Neural progenitor cell (in vitro differentiated cells): ENCODE results near the gene MIEF1. TPM values are rescaled to one million over a fixed set of nuclear protein-coding genes. Genes with fewer than 3 reads are reported as not detected.
A peak's percentile ranks its signal among the peaks of the same experiment; 100 is the strongest.

Experiments used
- DNase-seq: peaks from one replicate; pipeline ENCODE4 v3.0.0-alpha.2; 2016; ENCODE audit warnings: low spot score
- H2AFZ ChIP-seq: fragments of 200-600 bp; sonication (generic); replicated peaks from 2 replicates; pipeline ENCODE4 v1.6.1; 2016; ENCODE audit warnings: antibody characterized with exemption
- H3F3A ChIP-seq: fragments of 200-600 bp; sonication (generic); 2 replicates; pipeline ENCODE4 v1.6.1; 2016; ENCODE audit warnings: antibody characterized with exemption, low read depth
- H3K27ac ChIP-seq: fragments of 200-600 bp; sonication (generic); 2 replicates; pipeline ENCODE4 v1.5.1; 2016; ENCODE audit warnings: mild to moderate bottlenecking
- H3K27me3 ChIP-seq: fragments of 200-600 bp; sonication (generic); 2 replicates; pipeline ENCODE4 v1.6.1; 2016; ENCODE audit warnings: mild to moderate bottlenecking, moderate library complexity
- H3K36me3 ChIP-seq: fragments of 200-600 bp; sonication (generic); 2 replicates; pipeline ENCODE4 v1.5.1; 2016
- H3K4me1 ChIP-seq: fragments of 200-600 bp; sonication (generic); 2 replicates; pipeline ENCODE4 v1.6.1; 2016; ENCODE audit warnings: mixed run types
- H3K4me2 ChIP-seq: fragments of 200-600 bp; sonication (generic); 2 replicates; pipeline ENCODE4 v1.6.1; 2016
- H3K4me3 ChIP-seq: fragments of 200-600 bp; sonication (generic); 2 replicates; pipeline ENCODE4 v1.5.1; 2016
- H3K79me2 ChIP-seq: fragments of 200-600 bp; sonication (generic); 2 replicates; pipeline ENCODE4 v1.6.1; 2016; ENCODE audit warnings: low read depth
- H3K9ac ChIP-seq: fragments of 200-600 bp; sonication (generic); 2 replicates; pipeline ENCODE4 v1.6.1; 2016
- H3K9me3 ChIP-seq: fragments of 200-600 bp; sonication (generic); 2 replicates; pipeline ENCODE4 v1.5.1; 2016; ENCODE audit warnings: low read depth
- H4K20me1 ChIP-seq: fragments of 200-600 bp; sonication (generic); 2 replicates; pipeline ENCODE4 v1.6.1; 2016; ENCODE audit warnings: low read depth
- H3K27ac Mint-ChIP-seq: 3 replicates; pipeline ENCODE4 v1.8.0; 2021; ENCODE audit warnings: mixed read lengths
- H3K27me3 Mint-ChIP-seq: 2 replicates; pipeline ENCODE4 v1.8.0; 2022; ENCODE audit warnings: low read depth, mild to moderate bottlenecking, inconsistent platforms, moderate library complexity, mixed read lengths; ENCODE audit not compliant: insufficient read depth
- H3K36me3 Mint-ChIP-seq: 3 replicates; pipeline ENCODE4 v1.8.0; 2021; ENCODE audit warnings: mixed read lengths
- H3K4me1 Mint-ChIP-seq: 3 replicates; pipeline ENCODE4 v1.8.0; 2021; ENCODE audit warnings: mixed read lengths
- H3K4me3 Mint-ChIP-seq: 3 replicates; pipeline ENCODE4 v1.8.0; 2021; ENCODE audit warnings: mild to moderate bottlenecking, moderate library complexity, mixed read lengths
- H3K9me3 Mint-ChIP-seq: 3 replicates; pipeline ENCODE4 v1.8.0; 2020; ENCODE audit warnings: mixed read lengths
- CTCF ChIP-seq: fragments of 200-600 bp; sonication (generic); IDR thresholded peaks from 2 replicates; pipeline ENCODE4 v1.5.1; 2017; ENCODE audit warnings: antibody characterized with exemption, mild to moderate bottlenecking
- EZH2 ChIP-seq: fragments of 200-600 bp; sonication (generic); IDR thresholded peaks from 2 replicates; pipeline ENCODE4 v1.6.1; 2017; ENCODE audit warnings: antibody characterized with exemption, mild to moderate bottlenecking, moderate library complexity
- EZH2phosphoT487 ChIP-seq: fragments of 200-600 bp; sonication (generic); IDR thresholded peaks from 2 replicates; pipeline ENCODE4 v1.6.1; 2017; ENCODE audit warnings: antibody characterized with exemption
- total RNA-seq: library from RNA; depleted of rRNA; stranded (reverse); fragments of >200 nt; gene quantifications from 2 replicates; pipeline ENCODE4 v1.2.3, GENCODE V29; 2015; ENCODE audit warnings: low replicate concordance

MIEF1 gene
- total RNA-seq, 1 donor from 2014 or later: 22.0 TPM

DNA sequence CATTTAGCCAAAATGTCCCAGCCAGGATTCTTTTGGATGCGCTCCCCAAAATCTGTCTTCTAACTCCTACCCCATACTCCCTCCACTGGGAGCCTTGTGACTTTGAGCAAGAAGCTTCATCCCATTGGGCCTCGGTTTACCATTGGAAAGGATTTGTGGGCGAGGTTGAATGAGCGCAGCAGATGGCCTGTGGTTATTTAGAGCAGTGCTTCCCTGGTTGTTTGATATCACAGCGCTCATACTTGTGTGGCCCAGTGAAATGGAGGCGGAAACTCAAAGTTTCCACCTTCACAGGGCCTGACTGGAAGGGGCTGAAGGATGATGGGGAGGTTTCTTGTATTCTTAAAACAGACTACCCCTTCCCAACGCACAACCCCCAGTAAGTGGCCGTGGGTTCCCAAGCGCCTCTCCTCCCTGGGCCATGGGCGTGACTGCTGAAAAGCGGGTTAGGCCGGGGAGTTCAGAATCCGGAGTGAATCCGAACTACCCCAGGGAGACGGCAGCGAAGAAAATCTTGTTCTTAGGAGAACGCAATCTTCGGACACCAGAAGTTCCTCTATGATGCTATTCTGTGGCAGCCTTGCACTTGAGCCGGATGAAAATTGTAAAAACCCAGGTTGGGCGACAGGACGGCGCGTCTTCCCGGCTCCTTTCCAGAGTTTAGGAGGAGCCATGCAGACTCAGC, 17.0 kb downstream of the MIEF1 start:
- Histone ChIP-seq H3F3A (peaks cover 59% of the 10 kb centered on the region), H3K27ac (peak overlapping the region; percentile 93), H3K9ac (peak overlapping the region; percentile 75), H3K4me3 (peak overlapping the region; percentile 96), H2AFZ (no peak overlapping the region), H3K27me3 (no peaks in the 10 kb centered on the region), H3K36me3 (peaks cover 8% of the 10 kb centered on the region), H3K4me1 (peaks cover 20% of the 10 kb centered on the region), H3K79me2 (peaks cover 55% of the 10 kb centered on the region), H3K4me2 (peak overlapping the region; percentile 81), H4K20me1 (peaks cover 52% of the 10 kb centered on the region), H3K9me3 (no peaks in the 10 kb centered on the region)
- TF ChIP-seq CTCF (no peak), EZH2 (no peak), EZH2phosphoT487 (no peak)
- Mint-ChIP-seq H3K4me1 (peaks cover 37% of the 10 kb centered on the region), H3K9me3 (peaks cover 2% of the 10 kb centered on the region), H3K36me3 (peaks cover 42% of the 10 kb centered on the region), H3K27me3 (peaks cover 25% of the 10 kb centered on the region), H3K27ac (peak overlapping the region; percentile 96), H3K4me3 (peak overlapping the region; percentile 98)
- peak; percentile 60 for DNase-seq

GRCh38 chr22:39519681-39520225, 17.7 kb downstream of the MIEF1 start:
- H3K9me3 Mint-ChIP-seq: peaks cover 2% of the 10 kb centered on the region

More at GRCh38 chr22:39519681-39520225, 17.7 kb downstream of the MIEF1 start:
- Histone ChIP-seq H3F3A (peaks cover 65% of the 10 kb centered on the region), H3K4me1 (peaks cover 20% of the 10 kb centered on the region), H3K27me3 (no peaks in the 10 kb centered on the region), H3K4me3 (peak overlapping the region; percentile 96), H3K9me3 (no peaks in the 10 kb centered on the region), H4K20me1 (peaks cover 53% of the 10 kb centered on the region), H3K4me2 (peak overlapping the region; percentile 81), H3K36me3 (peaks cover 8% of the 10 kb centered on the region), H3K79me2 (peaks cover 60% of the 10 kb centered on the region), H2AFZ (no peak overlapping the region), H3K9ac (peak overlapping the region; percentile 75), H3K27ac (peak overlapping the region; percentile 93)
- Mint-ChIP-seq H3K36me3 (peaks cover 38% of the 10 kb centered on the region), H3K4me1 (peaks cover 39% of the 10 kb centered on the region), H3K27ac (peak overlapping the region; percentile 100), H3K4me3 (peak overlapping the region; percentile 98), H3K27me3 (peaks cover 25% of the 10 kb centered on the region)
- TF ChIP-seq EZH2phosphoT487 (no peak), CTCF (peak; percentile 54), EZH2 (no peak)
- DNase-seq: peak; percentile 99
